Mucosa of descending colon (tissue), 3 donors: ENCODE results near the gene LRRK1. TPM values are rescaled to one million over a fixed set of nuclear protein-coding genes. Genes with fewer than 3 reads are reported as not detected.
A peak's percentile ranks its signal among the peaks of the same experiment; 100 is the strongest.

Source experiments
- ATAC-seq: fragments of 200-7000 bp; cut with Tn5 transposase; one replicate; pipeline ENCODE4 v1.9.1; 2020; ENCODE audit warnings: mild to moderate bottlenecking, moderate library complexity
- DNase-seq, 3 donors: peaks; one replicate each; pipeline ENCODE4 v3.0.0-alpha.2; 2020
- H3K36me3 ChIP-seq: fragments of 200-600 bp; one replicate; pipeline ENCODE4 v1.8.0; 2021; ENCODE audit warnings: low read depth, mild to moderate bottlenecking
- H3K4me1 ChIP-seq: fragments of 200-600 bp; one replicate; pipeline ENCODE4 v1.8.0; 2021; ENCODE audit warnings: low read depth, mild to moderate bottlenecking
- H3K4me3 ChIP-seq: fragments of 200-600 bp; one replicate; pipeline ENCODE4 v1.8.0; 2021; ENCODE audit warnings: mild to moderate bottlenecking
- H3K9me3 ChIP-seq: fragments of 200-600 bp; one replicate; pipeline ENCODE4 v1.8.0; 2021; ENCODE audit warnings: mild to moderate bottlenecking
- CTCF ChIP-seq: fragments of 200-600 bp; IDR thresholded peaks from one replicate; pipeline ENCODE4 v1.8.0; 2022; ENCODE audit warnings: antibody characterized with exemption, mild to moderate bottlenecking
- intact Hi-C, 2 donors: fragments of 100-400 bp; cut with DNase I in 1 of 2; cut with micrococcal nuclease in 1 of 2; formaldehyde crosslinking; loops; one replicate each; pipeline versions ENCODE4 v1.11.0 to v1.11.1; 2022; cut with DNase I, micrococcal nuclease
- total RNA-seq, 3 donors: library from RNA; stranded (reverse); fragmentation: NEBNext Ultra II Directional in 2 of 3; extraction: Animal tissue kit (Norgen Biotek cat#: 25700) in 2 of 3; gene quantifications; one replicate each; pipeline versions ENCODE4 v1.2.1 to v1.2.4, GENCODE V29; 2021 to 2023
- donor health status: DM: no; HTN: no; CAD: no; lungs with moderate emphysema.
- donor health status: DM: no; HTN: no; CAD: no.
- donor health status: DM: no; HTN: yes; CAD: no.

The LRRK1 gene
- total RNA-seq, 3 donors from 2014 or later, result 43.7 to 60.1 (median 50.6) TPM

GRCh38 chr15:100947760-100948429, 28.7 kb downstream of the LRRK1 start:
- H3K36me3 ChIP-seq, result no peaks in the 10 kb centered on the region
- ATAC-seq (no peak), DNase-seq (no peak)
- intact Hi-C loops, result no loop called here
- H3K4me1 ChIP-seq, result no peaks in the 10 kb centered on the region
- TF ChIP-seq CTCF, result no peak
- no peaks in the 10 kb centered on the region for H3K9me3 ChIP-seq
- no peak overlapping the region for H3K4me3 ChIP-seq

- TF ChIP-seq CTCF, result no peak
- DNase-seq, result no peak
- H3K36me3 ChIP-seq, result no peaks in the 10 kb centered on the region
- no peaks in the 10 kb centered on the region for H3K4me1 ChIP-seq
- H3K4me3 ChIP-seq, result no peak overlapping the region
- intact Hi-C loops, result no loop called here
- no peaks in the 10 kb centered on the region for H3K9me3 ChIP-seq
- ATAC-seq, result no peak
Measured at GRCh38 chr15:100948430-100948762, 29.2 kb downstream of the LRRK1 start.

GRCh38 chr15:100949691-100950090, 30.5 kb downstream of the LRRK1 start:
- Histone ChIP-seq H3K36me3 (no peaks in the 10 kb centered on the region), H3K9me3 (no peaks in the 10 kb centered on the region), H3K4me3 (no peak overlapping the region), H3K4me1 (no peaks in the 10 kb centered on the region)
- ATAC-seq, result no peak
- DNase-seq, result no peak
- TF ChIP-seq CTCF, result no peak
- intact Hi-C loops, result no loop called here

GRCh38 chr15:100951965-100952364, 32.8 kb downstream of the LRRK1 start:
- Histone ChIP-seq H3K9me3 (no peaks in the 10 kb centered on the region), H3K4me3 (no peak overlapping the region), H3K4me1 (no peaks in the 10 kb centered on the region), H3K36me3 (no peaks in the 10 kb centered on the region)
- intact Hi-C loops, result no loop called here
- ATAC-seq, result peak; percentile 48
- no peak for DNase-seq
- no peak for TF ChIP-seq CTCF

- DNase-seq, result no peak
- no peaks in the 10 kb centered on the region for H3K36me3 ChIP-seq
- H3K4me1 ChIP-seq, result no peaks in the 10 kb centered on the region
- no peak for ATAC-seq
- H3K4me3 ChIP-seq, result no peak overlapping the region
- intact Hi-C loops, result no loop called here
- no peak for TF ChIP-seq CTCF
- no peaks in the 10 kb centered on the region for H3K9me3 ChIP-seq
Measured at GRCh38 chr15:100952566-100952965, 33.4 kb downstream of the LRRK1 start.
